LNCaP clone FGC (cell line): ENCODE data around the gene BRD4.

ENCODE experiments used
- DNase-seq: peaks from one replicate; pipeline ENCODE4 v3.0.0-alpha.2; 2011; ENCODE audit warnings: low read depth
- H3K4me3 ChIP-seq: 2 replicates; pipeline ENCODE4 v1.5.1; 2011; ENCODE audit warnings: mild to moderate bottlenecking, low read depth, low read length, control low read depth
- CTCF ChIP-seq: IDR thresholded peaks from 2 replicates; pipeline ENCODE4 v1.5.1; 2012; ENCODE audit warnings: mild to moderate bottlenecking; ENCODE audit not compliant: control insufficient read depth, insufficient read depth; ENCODE audit errors: extremely low read depth

The BRD4 gene

GRCh38 chr19:15280915-15281683 lies 51.2 kb downstream of the BRD4 start:
- no peak overlapping the region for H3K4me3 ChIP-seq
- peak; percentile 32 for TF ChIP-seq CTCF
- DNase-seq, result peak; percentile 63

GRCh38 chr19:15280048-15280725 lies 52.2 kb downstream of the BRD4 start:
- TF ChIP-seq CTCF, result no peak

GRCh38 chr19:15279326-15279904 lies 52.9 kb downstream of the BRD4 start:
- H3K4me3 ChIP-seq, result no peak overlapping the region
- no peak for TF ChIP-seq CTCF
- DNase-seq, result no peak

More at GRCh38 chr19:15280048-15280725, 52.2 kb downstream of the BRD4 start:
- no peak for DNase-seq
- no peak overlapping the region for H3K4me3 ChIP-seq

- no peak overlapping the region for H3K4me3 ChIP-seq
- TF ChIP-seq CTCF, result no peak
- DNase-seq, result no peak
Observed at GRCh38 chr19:15276620-15277215, 55.6 kb downstream of the BRD4 start.

- DNase-seq, result no peak
- H3K4me3 ChIP-seq, result no peak overlapping the region
- no peak for TF ChIP-seq CTCF
Observed at GRCh38 chr19:15274477-15274876, 57.9 kb downstream of the BRD4 start.

- no peak overlapping the region for H3K4me3 ChIP-seq
- DNase-seq, result no peak
- TF ChIP-seq CTCF, result no peak
Observed at GRCh38 chr19:15269806-15270205, 62.5 kb downstream of the BRD4 start.
